ENCODE data around the gene ZNF594.

Gene ZNF594

DNA sequence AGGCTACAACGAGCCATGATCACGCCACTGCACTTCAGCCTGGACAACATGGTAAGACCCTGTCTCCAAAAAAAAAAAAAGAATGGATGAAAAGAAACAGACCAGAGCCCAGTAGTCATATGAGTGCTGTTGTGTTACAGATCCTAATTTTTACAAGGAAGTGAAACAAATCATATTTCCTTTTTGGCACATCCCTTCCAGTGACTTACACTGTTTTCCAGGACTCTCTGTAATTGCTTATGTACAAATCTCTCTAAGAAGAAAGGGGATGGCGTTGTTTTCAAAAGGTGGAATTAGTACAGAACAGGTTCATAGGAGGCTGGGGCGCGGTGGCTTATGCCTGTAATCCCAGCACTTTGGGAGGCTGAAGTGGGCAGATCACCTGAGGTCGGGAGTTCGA, 19.8 kb upstream of the ZNF594 start:
- TF ChIP-seq EZH2phosphoT487 (IDR thresholded peaks at IDR 0.05; ENCODE audit: low read depth), result no peak
- no peaks in the 10 kb centered on the region for H3K9me3 ChIP-seq (ENCODE audit: insufficient read depth, low read length)
- peaks cover 18% of the 10 kb centered on the region for H3K4me1 ChIP-seq (ENCODE audit: low read length)
- H3K79me2 ChIP-seq (ENCODE audit: low read length), result no peaks in the 10 kb centered on the region
- H2AFZ ChIP-seq (ENCODE audit: low read depth, low read length), result no peak overlapping the region
- H3K36me3 ChIP-seq (replicated peaks; ENCODE audit: low read depth, low read length), result no peaks in the 10 kb centered on the region
- no peak overlapping the region for H3K4me3 ChIP-seq (ENCODE audit: low read length)
- peak overlapping the region; percentile 39 for H3K27ac ChIP-seq (ENCODE audit: low read length)
- H3K4me2 ChIP-seq (ENCODE audit: low read length), result peak overlapping the region; percentile 36
- H3K9ac ChIP-seq (ENCODE audit: low read length), result no peak overlapping the region
- no peaks in the 10 kb centered on the region for H3K27me3 ChIP-seq (ENCODE audit: low read depth, low read length)
- no peaks in the 10 kb centered on the region for H4K20me1 ChIP-seq (ENCODE audit: insufficient read depth, low read length)

DNA sequence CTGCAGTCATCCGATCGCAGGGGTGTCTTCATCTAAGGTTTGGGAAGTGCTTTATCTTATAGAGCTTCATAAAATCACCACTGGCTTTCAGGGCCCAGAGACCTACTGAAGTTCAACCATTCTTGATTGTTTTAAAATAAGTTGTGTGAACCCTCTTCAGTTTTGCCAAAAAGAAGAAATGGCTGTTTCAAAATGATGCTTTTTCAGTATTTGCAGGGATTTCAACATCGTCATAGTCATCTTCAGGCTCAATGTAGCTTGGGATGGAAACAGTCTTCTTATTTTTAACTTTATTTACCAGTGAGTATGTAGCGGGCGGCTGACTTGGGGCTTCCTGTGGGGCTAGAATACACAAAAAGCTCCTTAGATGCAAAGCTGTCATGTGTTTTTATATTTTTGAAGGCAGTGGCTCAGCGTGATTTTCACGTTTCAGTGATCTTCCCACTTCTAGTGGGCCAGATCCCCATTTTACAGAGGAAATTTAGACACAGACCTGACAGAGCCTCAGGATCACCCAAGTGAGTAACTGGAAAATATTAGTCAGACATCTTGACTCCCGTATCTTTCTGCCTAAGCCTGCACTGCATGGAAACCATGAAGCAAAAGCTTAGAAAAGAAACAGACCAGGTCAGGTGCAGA, 19.1 kb upstream of the ZNF594 start:
- Histone ChIP-seq H3K79me2 (ENCODE audit: low read length) (no peaks in the 10 kb centered on the region), H3K4me3 (ENCODE audit: low read length) (no peak overlapping the region), H3K4me2 (ENCODE audit: low read length) (peak overlapping the region; percentile 36), H3K27me3 (ENCODE audit: low read depth, low read length) (no peaks in the 10 kb centered on the region), H4K20me1 (ENCODE audit: insufficient read depth, low read length) (no peaks in the 10 kb centered on the region), H3K9ac (ENCODE audit: low read length) (no peak overlapping the region), H3K36me3 (replicated peaks; ENCODE audit: low read depth, low read length) (no peaks in the 10 kb centered on the region), H2AFZ (ENCODE audit: low read depth, low read length) (0 out of 2 replicates have a peak overlapping the region, but pooled peaks have one; percentile 3), H3K4me1 (ENCODE audit: low read length) (peaks cover 18% of the 10 kb centered on the region), H3K27ac (ENCODE audit: low read length) (peak overlapping the region; percentile 39), H3K9me3 (ENCODE audit: insufficient read depth, low read length) (no peaks in the 10 kb centered on the region)
- TF ChIP-seq EZH2phosphoT487 (IDR thresholded peaks at IDR 0.05; ENCODE audit: low read depth), result no peak
- TF ChIP-seq, protein P1, sequence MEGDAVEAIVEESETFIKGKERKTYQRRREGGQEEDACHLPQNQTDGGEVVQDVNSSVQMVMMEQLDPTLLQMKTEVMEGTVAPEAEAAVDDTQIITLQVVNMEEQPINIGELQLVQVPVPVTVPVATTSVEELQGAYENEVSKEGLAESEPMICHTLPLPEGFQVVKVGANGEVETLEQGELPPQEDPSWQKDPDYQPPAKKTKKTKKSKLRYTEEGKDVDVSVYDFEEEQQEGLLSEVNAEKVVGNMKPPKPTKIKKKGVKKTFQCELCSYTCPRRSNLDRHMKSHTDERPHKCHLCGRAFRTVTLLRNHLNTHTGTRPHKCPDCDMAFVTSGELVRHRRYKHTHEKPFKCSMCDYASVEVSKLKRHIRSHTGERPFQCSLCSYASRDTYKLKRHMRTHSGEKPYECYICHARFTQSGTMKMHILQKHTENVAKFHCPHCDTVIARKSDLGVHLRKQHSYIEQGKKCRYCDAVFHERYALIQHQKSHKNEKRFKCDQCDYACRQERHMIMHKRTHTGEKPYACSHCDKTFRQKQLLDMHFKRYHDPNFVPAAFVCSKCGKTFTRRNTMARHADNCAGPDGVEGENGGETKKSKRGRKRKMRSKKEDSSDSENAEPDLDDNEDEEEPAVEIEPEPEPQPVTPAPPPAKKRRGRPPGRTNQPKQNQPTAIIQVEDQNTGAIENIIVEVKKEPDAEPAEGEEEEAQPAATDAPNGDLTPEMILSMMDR (IDR thresholded peaks at IDR 0.05; ENCODE audit: low read depth, low read length), result no peak

DNA sequence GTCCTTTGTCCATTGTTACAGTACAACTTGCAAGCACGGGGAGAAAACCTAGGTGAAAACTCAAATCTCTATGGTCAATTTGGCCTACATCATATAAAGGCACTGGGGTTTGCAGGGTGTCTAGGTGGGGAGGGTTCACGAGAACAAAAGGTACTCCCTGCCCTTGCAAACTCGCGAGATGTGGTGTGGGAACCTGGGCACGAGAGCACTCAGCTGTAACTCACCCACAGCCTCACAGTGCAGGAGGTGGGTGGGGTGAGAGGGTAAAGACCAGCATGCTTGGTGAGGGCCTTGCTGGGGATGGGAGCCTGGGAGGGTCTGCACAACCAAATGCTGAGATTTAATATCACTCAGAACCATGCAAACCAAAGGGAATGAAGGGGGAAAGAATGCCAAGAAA, 18.4 kb upstream of the ZNF594 start:
- H3K9me3 ChIP-seq (ENCODE audit: insufficient read depth, low read length), result no peaks in the 10 kb centered on the region
- TF ChIP-seq EZH2phosphoT487 (IDR thresholded peaks at IDR 0.05; ENCODE audit: low read depth), result no peak
- TF ChIP-seq, protein P1 (IDR thresholded peaks at IDR 0.05; ENCODE audit: low read depth, low read length), result no peak
- H3K4me1 ChIP-seq (ENCODE audit: low read length), result peaks cover 18% of the 10 kb centered on the region
- H3K9ac ChIP-seq (ENCODE audit: low read length), result no peak overlapping the region
- no peaks in the 10 kb centered on the region for H3K27me3 ChIP-seq (ENCODE audit: low read depth, low read length)
- H3K27ac ChIP-seq (ENCODE audit: low read length), result peak overlapping the region; percentile 39; the same call in 1 of the 2 replicates
- no peaks in the 10 kb centered on the region for H3K79me2 ChIP-seq (ENCODE audit: low read length)
- H3K4me3 ChIP-seq (ENCODE audit: low read length), result no peak overlapping the region
- H3K4me2 ChIP-seq (ENCODE audit: low read length), result peak overlapping the region; percentile 36; the same call in 1 of the 2 replicates
- H2AFZ ChIP-seq (ENCODE audit: low read depth, low read length), result no peak overlapping the region
- no peaks in the 10 kb centered on the region for H3K36me3 ChIP-seq (replicated peaks; ENCODE audit: low read depth, low read length)
- no peaks in the 10 kb centered on the region for H4K20me1 ChIP-seq (ENCODE audit: insufficient read depth, low read length)

DNA sequence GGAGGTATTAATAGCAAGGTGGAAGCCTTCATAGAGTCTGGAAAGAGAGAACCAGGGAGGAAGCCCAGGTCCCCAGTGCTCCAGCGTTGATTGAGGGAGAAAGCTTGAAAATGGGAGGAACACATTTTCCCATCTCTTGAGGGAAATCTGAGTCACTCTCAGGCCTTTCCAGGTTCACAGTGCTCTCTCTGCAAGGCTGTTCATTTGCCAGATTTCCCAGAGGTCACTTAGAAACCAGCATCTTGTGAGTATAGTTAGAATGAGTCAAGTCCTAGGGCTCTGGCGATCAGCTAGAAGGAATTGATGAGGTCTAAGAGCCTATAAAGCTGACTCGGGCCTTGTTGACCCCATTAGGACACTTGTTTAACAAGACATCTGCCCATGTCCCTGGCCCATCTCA, 17.7 kb upstream of the ZNF594 start:
- Histone ChIP-seq H3K27ac (ENCODE audit: low read length) (no peak overlapping the region), H3K4me1 (ENCODE audit: low read length) (peaks cover 18% of the 10 kb centered on the region), H3K79me2 (ENCODE audit: low read length) (no peaks in the 10 kb centered on the region), H4K20me1 (ENCODE audit: insufficient read depth, low read length) (no peaks in the 10 kb centered on the region), H3K4me2 (ENCODE audit: low read length) (no peak overlapping the region), H3K9me3 (ENCODE audit: insufficient read depth, low read length) (no peaks in the 10 kb centered on the region), H3K4me3 (ENCODE audit: low read length) (no peak overlapping the region), H3K36me3 (replicated peaks; ENCODE audit: low read depth, low read length) (no peaks in the 10 kb centered on the region), H3K27me3 (ENCODE audit: low read depth, low read length) (no peaks in the 10 kb centered on the region), H3K9ac (ENCODE audit: low read length) (no peak overlapping the region), H2AFZ (ENCODE audit: low read depth, low read length) (no peak overlapping the region)
- TF ChIP-seq EZH2phosphoT487 (IDR thresholded peaks at IDR 0.05; ENCODE audit: low read depth), result no peak
- TF ChIP-seq, protein P1 (IDR thresholded peaks at IDR 0.05; ENCODE audit: low read depth, low read length), result no peak

All from OCI-LY3 (cell line).